GM12878 (cell line): ENCODE measurements around the gene MTIF3. TPM values are rescaled to one million over a fixed set of nuclear protein-coding genes. Genes with fewer than 3 reads are reported as not detected.

Source experiments
- ATAC-seq: fragments of 200-7000 bp; cut with Tn5 transposase; 3 replicates; pipeline ENCODE4 v1.9.1; 2020; ENCODE audit warnings: mild to moderate bottlenecking, moderate library complexity
- BruUV-seq: library from RNA; stranded (reverse); fragments of 400-500 nt; replicated peaks from 2 replicates; lab custom pipeline; 2021; lab: Mats Ljungman, UMichigan
- CTCF ChIA-PET: fragments of 300-600 bp; sonication (Branson Sonifier 250); formaldehyde crosslinking; extraction: SDS; loops from one replicate; lab custom pipeline; 2021; ENCODE audit warnings: inconsistent platforms; lab: Yijun Ruan, JAX
- POLR2A ChIA-PET: fragments of 350-600 bp; formaldehyde crosslinking; extraction: SDS; loops from one replicate; lab custom pipeline; 2021; ENCODE audit warnings: inconsistent platforms; lab: Charles Lee
- RAD21 ChIA-PET: fragments of 300-600 bp; sonication (Branson Sonifier 250); formaldehyde crosslinking; loops from one replicate; lab custom pipeline; 2023; ENCODE audit warnings: antibody characterized with exemption; ENCODE audit not compliant: unreplicated experiment; lab: Charles Lee
- SMC1A ChIA-PET: fragments of 300-600 bp; sonication (Branson Sonifier 250); formaldehyde crosslinking; loops from one replicate; lab custom pipeline; 2023; ENCODE audit not compliant: unreplicated experiment, uncharacterized antibody; lab: Charles Lee
- DNase-seq: peaks from one replicate; pipeline ENCODE4 v3.0.0-alpha.2; 2011; ENCODE audit warnings: low read depth, low spot score
- FAIRE-seq: peaks from 3 replicates; lab custom pipeline; 2011; peaks lifted over from hg19 to GRCh38; lab: Jason Lieb, UNC
- H2AFZ ChIP-seq: 2 replicates; pipeline ENCODE4 v1.6.0; 2011; ENCODE audit warnings: low read depth, low read length, control low read depth; ENCODE audit not compliant: control insufficient read depth
- H3K27ac ChIP-seq: 2 replicates; pipeline ENCODE4 v1.5.1; 2011; ENCODE audit warnings: control low read depth; ENCODE audit not compliant: control insufficient read depth, insufficient read depth
- H3K27me3 ChIP-seq, 2 experiments: replicated peaks in 1 of 2; 2 replicates each; pipeline versions ENCODE4 v1.6.0 to v1.6.1; 2011; ENCODE audit warnings: low read length in 1 of 2; ENCODE audit not compliant: control insufficient read depth in 2 of 2, insufficient read depth in 2 of 2
- H3K36me3 ChIP-seq, 2 experiments: 2 replicates each; pipeline ENCODE4 v1.5.1; 2011; ENCODE audit warnings: low read length in 1 of 2; ENCODE audit not compliant: control insufficient read depth in 2 of 2, insufficient read depth in 2 of 2
- H3K4me1 ChIP-seq: 2 replicates; pipeline ENCODE4 v1.6.1; 2011; ENCODE audit warnings: mild to moderate bottlenecking, low read length, moderate library complexity, mixed read lengths; ENCODE audit not compliant: control insufficient read depth, insufficient read depth
- H3K4me2 ChIP-seq: 2 replicates; pipeline ENCODE4 v1.6.0; 2011; ENCODE audit warnings: control low read depth; ENCODE audit not compliant: control insufficient read depth, insufficient read depth
- H3K4me3 ChIP-seq: fragments of 200-600 bp; sonication (generic); 2 replicates; pipeline ENCODE4 v1.5.1; 2016
- H3K79me2 ChIP-seq: 2 replicates; pipeline ENCODE4 v1.6.0; 2011; ENCODE audit warnings: low read length; ENCODE audit not compliant: control insufficient read depth, insufficient read depth
- H3K9ac ChIP-seq: 2 replicates; pipeline ENCODE4 v1.8.0; 2011; ENCODE audit warnings: low read length, control low read depth, mixed read lengths; ENCODE audit not compliant: control insufficient read depth, insufficient read depth
- H3K9me3 ChIP-seq: replicated peaks from 3 replicates; pipeline ENCODE4 v1.5.1; 2011; ENCODE audit warnings: mild to moderate bottlenecking, low read length; ENCODE audit not compliant: control insufficient read depth, insufficient read depth
- H4K20me1 ChIP-seq: 2 replicates; pipeline ENCODE4 v1.6.0; 2011; ENCODE audit not compliant: control insufficient read depth, insufficient read depth
- BACH1 ChIP-seq: fragments of 450-650 bp; IDR thresholded peaks from 2 replicates; pipeline ENCODE4 v1.6.1; 2017; ENCODE audit warnings: mild to moderate bottlenecking, borderline replicate concordance
- CHD1 ChIP-seq: IDR thresholded peaks from 2 replicates; pipeline ENCODE4 v1.6.1; 2012; ENCODE audit warnings: low read depth, low read length, improper control_type of control experiment
- IKZF1 ChIP-seq: fragments of 450-650 bp; conservative IDR thresholded peaks from 2 replicates; pipeline ENCODE4 v1.6.1; 2017; ENCODE audit warnings: antibody characterized with exemption, mild to moderate bottlenecking
- JUNB ChIP-seq: IDR thresholded peaks from 2 replicates; pipeline ENCODE4 v1.6.1; 2016; ENCODE audit warnings: antibody characterized with exemption, mild to moderate bottlenecking
- LARP7 ChIP-seq: fragments of 450-650 bp; IDR thresholded peaks from 2 replicates; pipeline ENCODE4 v1.6.1; 2017; ENCODE audit warnings: mild to moderate bottlenecking
- NR2C1 ChIP-seq: fragments of 450-650 bp; IDR thresholded peaks from 2 replicates; pipeline ENCODE4 v1.6.1; 2017; ENCODE audit warnings: antibody characterized with exemption, mild to moderate bottlenecking, moderate library complexity
- PAX8 ChIP-seq: fragments of 450-650 bp; IDR thresholded peaks from 2 replicates; pipeline ENCODE4 v1.6.1; 2017; ENCODE audit warnings: mild to moderate bottlenecking, moderate library complexity
- RCOR1 ChIP-seq: conservative IDR thresholded peaks from 2 replicates; pipeline ENCODE4 v1.6.1; 2012; ENCODE audit warnings: low read depth, low read length, improper control_type of control experiment
- SMC3 ChIP-seq: IDR thresholded peaks from 2 replicates; pipeline ENCODE4 v1.6.1; 2011; ENCODE audit warnings: low read length, improper control_type of control experiment, borderline replicate concordance
- SREBF1 ChIP-seq: IDR thresholded peaks from 2 replicates; pipeline ENCODE4 v1.6.1; 2012; ENCODE audit warnings: mild to moderate bottlenecking, low read length
- TARDBP ChIP-seq: IDR thresholded peaks from 2 replicates; pipeline ENCODE4 v1.6.1; 2016; ENCODE audit warnings: borderline replicate concordance
- ZBED1 ChIP-seq: IDR thresholded peaks from 2 replicates; pipeline ENCODE4 v1.6.1; 2016; ENCODE audit warnings: borderline replicate concordance
- ZNF384 ChIP-seq: IDR thresholded peaks from 2 replicates; pipeline ENCODE4 v1.6.1; 2012; ENCODE audit warnings: low read depth, mild to moderate bottlenecking, low read length, improper control_type of control experiment, borderline replicate concordance
- WGBS: methylation state at CpG from one replicate; pipeline ENCODE4 v1.1.6; 2016; ENCODE audit warnings: low lambda C conversion rate; ENCODE audit not compliant: insufficient replicate concordance, insufficient coverage; ENCODE audit errors: missing lambda C conversion rate; 5-methylcytosine and 5-hydroxymethylcytosine counted together
- in situ Hi-C: fragments of 300-500 bp; cut with MboI; formaldehyde crosslinking; loops from 9 replicates; pipeline ENCODE4 v1.14.3; 2018; ENCODE audit warnings: mixed read lengths
- intact Hi-C: fragments of 100-400 bp; cut with micrococcal nuclease; formaldehyde crosslinking; loops from one replicate; pipeline ENCODE4 v1.14.2; 2022; ENCODE audit not compliant: unreplicated experiment
- polyA plus RNA-seq, 11 experiments: library from polyadenylated mRNA; depleted of rRNA in 4 of 11; unstranded in 6 of 11; stranded (reverse) in 5 of 11; fragments of >200 nt; fragmentation: Nextera tagmentation in 4 of 11; fragmentation: Illumina TruSeq in 1 of 11; extraction: Ambion mirVana in 4 of 11; extraction: Trizol in 1 of 11; gene quantifications; 1 replicate in 1 of 11; 2 replicates in 10 of 11; pipeline versions ENCODE4 v1.2.1 to v1.2.3, GENCODE V29; 2011 to 2016; ENCODE audit warnings: inconsistent platforms in 2 of 11, missing spikeins in 2 of 11, low read depth in 1 of 11
- total RNA-seq, 4 experiments: library from RNA; depleted of rRNA in 3 of 4; stranded (reverse); fragments of >200 nt in 3 of 4; fragmentation: Illumina TruSeq in 1 of 4; extraction: Trizol in 1 of 4; gene quantifications; 2 replicates each; pipeline versions ENCODE4 v1.2.1 to v1.2.3, GENCODE V29; 2013 to 2021
- TF ChIP-seq, protein P1 (sequence below): IDR thresholded peaks from 2 replicates; pipeline ENCODE4 v1.6.1; 2012; ENCODE audit warnings: mild to moderate bottlenecking, low read depth, low read length
- TF ChIP-seq, protein P2 (sequence below): fragments of 450-650 bp; IDR thresholded peaks from 2 replicates; pipeline ENCODE4 v1.6.1; 2017; ENCODE audit warnings: borderline replicate concordance
- TF ChIP-seq, protein P3 (sequence below): fragments of 150-350 bp; IDR thresholded peaks from 2 replicates; pipeline ENCODE4 v1.6.1; 2014; ENCODE audit warnings: mild to moderate bottlenecking, low read depth, low read length

Gene MTIF3
- total and polyA plus RNA-seq, 10 of the 15 experiments (the other 5 are each of a cell fraction or from before 2014, with no cell fraction given), result 22.4 to 73.9 (median 49.7) TPM

DNA sequence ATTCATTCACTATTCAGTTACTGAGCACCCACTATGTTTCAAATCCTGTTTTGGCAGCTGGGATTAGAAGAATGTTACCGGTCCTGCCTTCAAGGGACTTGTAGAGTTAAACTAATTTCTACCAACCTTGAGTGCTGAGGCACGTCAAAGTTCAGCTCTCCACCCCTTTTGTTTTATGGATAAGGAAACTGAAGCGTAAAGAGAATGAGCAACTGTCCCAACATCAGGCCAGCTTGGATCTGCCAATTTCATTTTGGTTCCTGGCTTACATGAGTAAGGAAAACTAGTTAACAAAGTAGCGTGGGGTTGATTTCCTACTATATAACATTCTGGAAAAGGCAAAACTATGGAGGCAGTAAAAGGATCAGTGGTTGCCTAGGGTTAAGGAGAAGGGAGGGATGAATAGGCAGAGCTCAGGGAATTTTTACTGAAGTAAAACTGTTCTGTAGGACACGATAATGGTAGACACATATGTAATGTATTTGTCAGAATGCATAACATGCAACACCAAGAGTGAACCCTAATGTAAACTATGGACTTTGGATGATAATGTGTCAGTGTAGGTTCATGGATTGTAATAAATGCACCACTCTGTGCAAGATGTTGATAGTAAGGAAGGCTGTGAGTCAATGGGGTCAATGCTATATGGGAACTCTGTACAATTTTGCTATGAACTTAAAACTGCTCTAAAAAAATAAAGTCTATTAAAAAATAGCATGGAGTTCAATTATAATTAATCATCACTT lies 19.9 kb upstream of the MTIF3 start (continued):
- TF ChIP-seq, protein P1, sequence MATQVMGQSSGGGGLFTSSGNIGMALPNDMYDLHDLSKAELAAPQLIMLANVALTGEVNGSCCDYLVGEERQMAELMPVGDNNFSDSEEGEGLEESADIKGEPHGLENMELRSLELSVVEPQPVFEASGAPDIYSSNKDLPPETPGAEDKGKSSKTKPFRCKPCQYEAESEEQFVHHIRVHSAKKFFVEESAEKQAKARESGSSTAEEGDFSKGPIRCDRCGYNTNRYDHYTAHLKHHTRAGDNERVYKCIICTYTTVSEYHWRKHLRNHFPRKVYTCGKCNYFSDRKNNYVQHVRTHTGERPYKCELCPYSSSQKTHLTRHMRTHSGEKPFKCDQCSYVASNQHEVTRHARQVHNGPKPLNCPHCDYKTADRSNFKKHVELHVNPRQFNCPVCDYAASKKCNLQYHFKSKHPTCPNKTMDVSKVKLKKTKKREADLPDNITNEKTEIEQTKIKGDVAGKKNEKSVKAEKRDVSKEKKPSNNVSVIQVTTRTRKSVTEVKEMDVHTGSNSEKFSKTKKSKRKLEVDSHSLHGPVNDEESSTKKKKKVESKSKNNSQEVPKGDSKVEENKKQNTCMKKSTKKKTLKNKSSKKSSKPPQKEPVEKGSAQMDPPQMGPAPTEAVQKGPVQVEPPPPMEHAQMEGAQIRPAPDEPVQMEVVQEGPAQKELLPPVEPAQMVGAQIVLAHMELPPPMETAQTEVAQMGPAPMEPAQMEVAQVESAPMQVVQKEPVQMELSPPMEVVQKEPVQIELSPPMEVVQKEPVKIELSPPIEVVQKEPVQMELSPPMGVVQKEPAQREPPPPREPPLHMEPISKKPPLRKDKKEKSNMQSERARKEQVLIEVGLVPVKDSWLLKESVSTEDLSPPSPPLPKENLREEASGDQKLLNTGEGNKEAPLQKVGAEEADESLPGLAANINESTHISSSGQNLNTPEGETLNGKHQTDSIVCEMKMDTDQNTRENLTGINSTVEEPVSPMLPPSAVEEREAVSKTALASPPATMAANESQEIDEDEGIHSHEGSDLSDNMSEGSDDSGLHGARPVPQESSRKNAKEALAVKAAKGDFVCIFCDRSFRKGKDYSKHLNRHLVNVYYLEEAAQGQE, result no peak
- TF ChIP-seq, all 136 proteins: peak for 0

DNA sequence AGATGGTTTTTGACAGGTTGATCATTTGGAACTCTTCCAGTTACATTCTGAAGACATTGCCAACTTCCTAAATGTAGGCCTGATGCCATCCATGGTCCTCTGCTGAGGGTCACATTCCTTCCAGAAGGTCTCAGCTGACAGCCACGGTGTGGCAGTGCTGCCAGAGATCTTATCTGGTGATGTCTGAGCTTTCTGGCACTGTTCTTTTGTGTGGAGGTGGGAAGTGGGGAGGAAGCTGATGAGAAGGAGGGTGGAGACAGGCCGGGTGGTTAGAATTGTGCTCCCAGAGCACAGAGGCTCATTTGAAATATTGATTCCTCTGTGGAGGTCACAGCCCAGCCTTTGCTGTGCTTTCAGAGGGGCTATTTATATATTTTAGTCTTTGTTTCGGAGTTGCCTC lies 16.1 kb upstream of the MTIF3 start:
- Histone ChIP-seq H3K27me3 (no peaks in the 10 kb centered on the region), H3K36me3 (no peaks in the 10 kb centered on the region), H3K4me2 (no peak overlapping the region), H2AFZ (no peak overlapping the region), H3K4me1 (no peaks in the 10 kb centered on the region), H3K9me3 (no peaks in the 10 kb centered on the region), H3K9ac (no peak overlapping the region)
- 4% methylated on average over 3 of the region's 3 CpGs for WGBS
- ChIA-PET SMC1A (no interaction called here), CTCF (interaction anchor here (1.4 to 1.5 kb wide), 2 partner anchors 15 to 360 kb away, joined by 4 to 5 read pairs; no protein-coding TSS in a partner anchor)
- DNase-seq, result no peak
- BruUV-seq, result no TSS peak
- TF ChIP-seq SREBF1, result no peak
- TF ChIP-seq RCOR1, result no peak
- TF ChIP-seq LARP7, result no peak
- no peak for TF ChIP-seq IKZF1
- no peak for TF ChIP-seq CHD1
- TF ChIP-seq, protein P2, sequence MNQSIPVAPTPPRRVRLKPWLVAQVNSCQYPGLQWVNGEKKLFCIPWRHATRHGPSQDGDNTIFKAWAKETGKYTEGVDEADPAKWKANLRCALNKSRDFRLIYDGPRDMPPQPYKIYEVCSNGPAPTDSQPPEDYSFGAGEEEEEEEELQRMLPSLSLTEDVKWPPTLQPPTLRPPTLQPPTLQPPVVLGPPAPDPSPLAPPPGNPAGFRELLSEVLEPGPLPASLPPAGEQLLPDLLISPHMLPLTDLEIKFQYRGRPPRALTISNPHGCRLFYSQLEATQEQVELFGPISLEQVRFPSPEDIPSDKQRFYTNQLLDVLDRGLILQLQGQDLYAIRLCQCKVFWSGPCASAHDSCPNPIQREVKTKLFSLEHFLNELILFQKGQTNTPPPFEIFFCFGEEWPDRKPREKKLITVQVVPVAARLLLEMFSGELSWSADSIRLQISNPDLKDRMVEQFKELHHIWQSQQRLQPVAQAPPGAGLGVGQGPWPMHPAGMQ, result no peak
- TF ChIP-seq ZBED1, result no peak
- TF ChIP-seq PAX8, result no peak
- TF ChIP-seq BACH1, result no peak
- no peak for TF ChIP-seq NR2C1
- TF ChIP-seq SMC3, result no peak
- no peak for TF ChIP-seq TARDBP
- TF ChIP-seq, protein P3, sequence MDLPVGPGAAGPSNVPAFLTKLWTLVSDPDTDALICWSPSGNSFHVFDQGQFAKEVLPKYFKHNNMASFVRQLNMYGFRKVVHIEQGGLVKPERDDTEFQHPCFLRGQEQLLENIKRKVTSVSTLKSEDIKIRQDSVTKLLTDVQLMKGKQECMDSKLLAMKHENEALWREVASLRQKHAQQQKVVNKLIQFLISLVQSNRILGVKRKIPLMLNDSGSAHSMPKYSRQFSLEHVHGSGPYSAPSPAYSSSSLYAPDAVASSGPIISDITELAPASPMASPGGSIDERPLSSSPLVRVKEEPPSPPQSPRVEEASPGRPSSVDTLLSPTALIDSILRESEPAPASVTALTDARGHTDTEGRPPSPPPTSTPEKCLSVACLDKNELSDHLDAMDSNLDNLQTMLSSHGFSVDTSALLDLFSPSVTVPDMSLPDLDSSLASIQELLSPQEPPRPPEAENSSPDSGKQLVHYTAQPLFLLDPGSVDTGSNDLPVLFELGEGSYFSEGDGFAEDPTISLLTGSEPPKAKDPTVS, result no peak
- TF ChIP-seq ZNF384, result no peak
- TF ChIP-seq JUNB, result no peak
- TF ChIP-seq, all 136 proteins: peak for 0
- Histone ChIP-seq H4K20me1 (no peaks in the 10 kb centered on the region), H3K4me3 (no peak overlapping the region), H3K79me2 (no peaks in the 10 kb centered on the region), H3K27ac (no peak overlapping the region)
- in situ Hi-C loops (no loop called here), intact Hi-C loops (no loop called here)
- ATAC-seq (no peak), FAIRE-seq (no peak)
- RAD21 ChIA-PET, result no interaction called here
- POLR2A ChIA-PET, result no interaction called here
